Panc1 (cell line): ENCODE data around the gene DCAF8. TPM values are rescaled to one million over a fixed set of nuclear protein-coding genes. Genes with fewer than 3 reads are reported as not detected.
A peak's percentile ranks its signal among the peaks of the same experiment; 100 is the strongest.

ENCODE experiments used
- ATAC-seq: fragments of 200-7000 bp; cut with Tn5 transposase; 2 replicates; pipeline ENCODE4 v1.9.1; 2020; ENCODE audit warnings: mild to moderate bottlenecking, moderate library complexity
- BruUV-seq: library from RNA; stranded (reverse); fragments of 400-500 nt; replicated peaks from 2 replicates; lab custom pipeline; 2021; lab: Mats Ljungman, UMichigan
- CTCF ChIA-PET: fragments of 300-600 bp; sonication (Branson Sonifier 250); formaldehyde crosslinking; loops from one replicate; lab custom pipeline; 2022; ENCODE audit warnings: antibody characterized with exemption; lab: Charles Lee
- POLR2A ChIA-PET: fragments of 300-600 bp; sonication (Branson Sonifier 250); formaldehyde crosslinking; loops from one replicate; lab custom pipeline; 2022; ENCODE audit warnings: antibody characterized with exemption; lab: Charles Lee
- DNase-seq: peaks from one replicate; pipeline ENCODE4 v3.0.0-alpha.2; 2010; ENCODE audit warnings: low read depth, low spot score
- H3K27ac ChIP-seq: 2 replicates; pipeline ENCODE4 v1.5.1; 2011; ENCODE audit warnings: mild to moderate bottlenecking, low read length, inconsistent platforms
- H3K27me3 ChIP-seq: fragments of 200-500 bp; sonication (Bioruptor generic); 2 replicates; pipeline ENCODE4 v1.6.0; 2014; ENCODE audit warnings: low read length, inconsistent platforms; ENCODE audit not compliant: control insufficient read depth, insufficient read depth
- H3K36me3 ChIP-seq: fragments of 200-500 bp; sonication (Bioruptor generic); 2 replicates; pipeline ENCODE4 v1.5.1; 2014; ENCODE audit warnings: inconsistent platforms, mild to moderate bottlenecking, low read length, moderate library complexity; ENCODE audit not compliant: control insufficient read depth, insufficient read depth
- H3K4me1 ChIP-seq: 2 replicates; pipeline ENCODE4 v1.5.1; 2011; ENCODE audit warnings: inconsistent platforms, mild to moderate bottlenecking, low read length, moderate library complexity; ENCODE audit not compliant: control insufficient read depth, insufficient read depth
- H3K4me3 ChIP-seq, 2 experiments: 2 replicates each; pipeline ENCODE4 v1.5.1; 2011 to 2012; ENCODE audit warnings: low read depth in 2 of 2, low read length in 2 of 2, mild to moderate bottlenecking in 2 of 2, inconsistent platforms in 1 of 2, moderate library complexity in 1 of 2
- H3K9me3 ChIP-seq: fragments of 200-500 bp; sonication (Bioruptor generic); 2 replicates; pipeline ENCODE4 v1.5.1; 2014; ENCODE audit warnings: low read depth, mild to moderate bottlenecking, inconsistent platforms, low read length, moderate library complexity; ENCODE audit not compliant: control insufficient read depth, insufficient read depth
- CTCF ChIP-seq: fragments of 450-650 bp; IDR thresholded peaks from 2 replicates; pipeline ENCODE4 v1.5.1; 2017; ENCODE audit warnings: mild to moderate bottlenecking
- POLR2AphosphoS5 ChIP-seq: IDR thresholded peaks from 2 replicates; pipeline ENCODE4 v1.6.1; 2012; ENCODE audit warnings: mild to moderate bottlenecking, low read depth, low read length, moderate library complexity
- SIN3A ChIP-seq: IDR thresholded peaks from 2 replicates; pipeline ENCODE4 v1.6.1; 2012; ENCODE audit warnings: low read depth, mild to moderate bottlenecking, low read length, moderate library complexity, borderline replicate concordance; ENCODE audit not compliant: insufficient read depth
- TCF7L2 ChIP-seq: IDR thresholded peaks from 2 replicates; pipeline ENCODE4 v1.6.1; 2011; ENCODE audit warnings: mild to moderate bottlenecking, low read depth, low read length, inconsistent platforms
- in situ Hi-C: cut with HindIII; loops from 2 replicates; pipeline ENCODE4 v1.10.0; 2016; ENCODE audit warnings: low sequenced_read_pairs, low pct_unique_long_range_greater_than_20kb
- intact Hi-C: fragments of 100-400 bp; cut with micrococcal nuclease; formaldehyde crosslinking; loops from one replicate; pipeline ENCODE4 v1.10.0; 2022; ENCODE audit not compliant: unreplicated experiment
- total RNA-seq: library from RNA; stranded (reverse); gene quantifications from one replicate; pipeline ENCODE4 v1.2.1, GENCODE V29; 2021; ENCODE audit not compliant: unreplicated experiment
- TF ChIP-seq, protein P1 (sequence below), 2 experiments: IDR thresholded peaks; 2 replicates each; pipeline ENCODE4 v1.6.1; 2011 to 2012; ENCODE audit warnings: low read depth in 2 of 2, control low read depth in 1 of 2, low read length in 1 of 2, mild to moderate bottlenecking in 1 of 2, moderate library complexity in 1 of 2; ENCODE audit not compliant: insufficient read depth in 1 of 2

Gene DCAF8
- total RNA-seq, 1 experiment from 2014 or later, result 127 TPM

DNA sequence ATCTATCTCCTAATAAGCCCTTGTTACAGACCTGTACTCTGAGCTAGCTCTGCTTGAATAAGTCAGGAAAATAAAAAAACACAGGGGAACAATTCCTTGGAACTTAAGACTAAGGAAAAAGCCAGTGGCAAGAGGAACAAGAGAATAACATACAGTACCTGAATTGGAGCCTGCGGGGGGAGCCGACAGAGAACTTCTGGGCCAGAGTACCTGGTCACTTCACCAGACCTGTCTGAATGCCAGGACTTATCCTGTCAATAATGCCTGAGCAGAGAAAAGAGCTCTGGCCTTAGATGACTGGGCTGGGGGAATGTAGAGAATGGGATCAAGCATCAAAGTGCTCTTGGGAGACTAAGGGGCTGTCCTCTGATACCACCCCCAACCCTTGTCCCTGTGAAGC is 42.0 kb downstream of the DCAF8 start:
- CTCF ChIA-PET, result interaction anchor here (1.2 to 2.6 kb wide), 3 partner anchors 16 to 119 kb away, joined by 4 to 18 read pairs (median 15); no protein-coding TSS in a partner anchor

DNA sequence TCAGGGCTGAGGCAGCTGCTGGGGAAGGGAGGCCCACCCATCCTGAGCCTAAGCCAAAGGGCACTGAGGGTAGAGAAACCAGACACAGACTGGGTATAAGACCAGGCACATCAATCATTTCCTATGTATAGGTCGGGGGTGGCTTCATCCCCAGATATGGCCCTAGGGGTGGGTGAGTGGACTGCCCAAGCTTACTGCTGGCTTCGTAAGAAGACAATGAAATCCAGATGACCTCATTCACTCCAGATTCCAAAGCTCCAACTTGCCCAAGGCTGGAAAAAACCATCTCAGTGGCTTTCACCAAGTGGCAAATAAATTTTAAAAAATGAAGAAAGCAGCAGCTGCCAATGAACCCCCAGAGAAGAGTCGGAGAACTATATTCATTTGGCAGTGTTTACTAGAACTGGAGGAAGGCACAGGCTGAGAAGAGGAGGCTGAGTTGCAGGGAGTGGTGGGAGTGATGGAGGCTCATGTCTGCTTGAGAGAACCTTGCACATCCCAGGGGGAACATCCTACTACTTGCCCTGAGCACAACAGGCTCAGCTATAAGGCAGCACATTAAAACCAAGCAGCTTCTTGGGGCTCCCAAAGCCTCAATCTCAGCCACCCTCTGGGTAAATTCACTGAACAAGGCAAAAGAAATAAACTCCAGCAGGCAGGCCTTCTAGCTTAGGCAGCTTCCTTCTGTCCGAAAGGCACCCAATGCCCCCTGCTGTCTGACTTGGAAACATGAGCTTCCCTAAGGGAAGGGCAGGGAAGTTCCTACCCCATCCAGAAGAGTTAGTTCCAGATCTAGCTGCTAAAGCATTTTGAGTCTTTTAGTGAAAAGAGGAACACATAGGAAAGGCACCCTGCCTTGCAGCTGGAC is 43.1 kb downstream of the DCAF8 start:
- Histone ChIP-seq H3K4me1 (no peaks in the 10 kb centered on the region), H3K27ac (no peak overlapping the region), H3K36me3 (peaks cover 43% of the 10 kb centered on the region), H3K27me3 (no peaks in the 10 kb centered on the region), H3K9me3 (no peaks in the 10 kb centered on the region), H3K4me3 (no peak overlapping the region)
- DNase-seq (peak; percentile 10), ATAC-seq (peak; percentile 79)
- TF ChIP-seq SIN3A (no peak), POLR2AphosphoS5 (no peak), TCF7L2 (no peak), CTCF (peak; percentile 68)
- TF ChIP-seq, protein P1, sequence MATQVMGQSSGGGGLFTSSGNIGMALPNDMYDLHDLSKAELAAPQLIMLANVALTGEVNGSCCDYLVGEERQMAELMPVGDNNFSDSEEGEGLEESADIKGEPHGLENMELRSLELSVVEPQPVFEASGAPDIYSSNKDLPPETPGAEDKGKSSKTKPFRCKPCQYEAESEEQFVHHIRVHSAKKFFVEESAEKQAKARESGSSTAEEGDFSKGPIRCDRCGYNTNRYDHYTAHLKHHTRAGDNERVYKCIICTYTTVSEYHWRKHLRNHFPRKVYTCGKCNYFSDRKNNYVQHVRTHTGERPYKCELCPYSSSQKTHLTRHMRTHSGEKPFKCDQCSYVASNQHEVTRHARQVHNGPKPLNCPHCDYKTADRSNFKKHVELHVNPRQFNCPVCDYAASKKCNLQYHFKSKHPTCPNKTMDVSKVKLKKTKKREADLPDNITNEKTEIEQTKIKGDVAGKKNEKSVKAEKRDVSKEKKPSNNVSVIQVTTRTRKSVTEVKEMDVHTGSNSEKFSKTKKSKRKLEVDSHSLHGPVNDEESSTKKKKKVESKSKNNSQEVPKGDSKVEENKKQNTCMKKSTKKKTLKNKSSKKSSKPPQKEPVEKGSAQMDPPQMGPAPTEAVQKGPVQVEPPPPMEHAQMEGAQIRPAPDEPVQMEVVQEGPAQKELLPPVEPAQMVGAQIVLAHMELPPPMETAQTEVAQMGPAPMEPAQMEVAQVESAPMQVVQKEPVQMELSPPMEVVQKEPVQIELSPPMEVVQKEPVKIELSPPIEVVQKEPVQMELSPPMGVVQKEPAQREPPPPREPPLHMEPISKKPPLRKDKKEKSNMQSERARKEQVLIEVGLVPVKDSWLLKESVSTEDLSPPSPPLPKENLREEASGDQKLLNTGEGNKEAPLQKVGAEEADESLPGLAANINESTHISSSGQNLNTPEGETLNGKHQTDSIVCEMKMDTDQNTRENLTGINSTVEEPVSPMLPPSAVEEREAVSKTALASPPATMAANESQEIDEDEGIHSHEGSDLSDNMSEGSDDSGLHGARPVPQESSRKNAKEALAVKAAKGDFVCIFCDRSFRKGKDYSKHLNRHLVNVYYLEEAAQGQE (IDR thresholded peaks at IDR 0.05; ENCODE audit: insufficient read depth in 1 of 2, low read depth in 2 of 2, low read length in 1 of 2), result no peak
- intact Hi-C loops, result no loop called here
- POLR2A ChIA-PET, result no interaction called here
- in situ Hi-C loops, result no loop called here
- BruUV-seq, result no TSS peak
- CTCF ChIA-PET, result interaction anchor here (0.7 to 2.6 kb wide), 6 partner anchors 17 to 118 kb away, joined by 3 to 18 read pairs (median 4); no protein-coding TSS in a partner anchor

More for the DNA sequence above, 42.0 kb downstream of the DCAF8 start:
- intact Hi-C loops (loop anchor here (10.0 kb wide), 1 partner anchor 1974 kb away; no protein-coding TSS in a partner anchor), in situ Hi-C loops (no loop called here)
- Histone ChIP-seq H3K27ac (no peak overlapping the region), H3K9me3 (no peaks in the 10 kb centered on the region), H3K4me1 (no peaks in the 10 kb centered on the region), H3K27me3 (no peaks in the 10 kb centered on the region), H3K36me3 (peaks cover 40% of the 10 kb centered on the region), H3K4me3 (no peak overlapping the region)
- DNase-seq (no peak), ATAC-seq (no peak)
- no TSS peak for BruUV-seq
- POLR2A ChIA-PET, result no interaction called here
- TF ChIP-seq POLR2AphosphoS5 (no peak), TCF7L2 (no peak), SIN3A (no peak), CTCF (no peak)
- TF ChIP-seq, protein P1 (IDR thresholded peaks at IDR 0.05; ENCODE audit: insufficient read depth in 1 of 2, low read depth in 2 of 2, low read length in 1 of 2), result no peak
